Heart right ventricle (tissue), 16 donors: ENCODE results near the gene DDX4. TPM values are rescaled to one million over a fixed set of nuclear protein-coding genes. Genes with fewer than 3 reads are reported as not detected.

Experiments
- ATAC-seq, 8 donors: fragments of 200-7000 bp; cut with Tn5 transposase; one replicate each; pipeline ENCODE4 v1.9.1; 2020; ENCODE audit warnings: mild to moderate bottlenecking in 8 of 8, moderate library complexity in 8 of 8, moderate number of reproducible peaks in 1 of 8
- DNase-seq, 2 donors: peaks; one replicate each; pipeline ENCODE4 v3.0.0-alpha.2; 2020
- H3K27ac ChIP-seq, 10 donors: fragments of 200-600 bp; sonication (generic) in 2 of 10; one replicate each; pipeline versions ENCODE4 v1.5.0 to v1.8.0; 2020 to 2022; ENCODE audit warnings: mild to moderate bottlenecking in 3 of 10
- H3K27me3 ChIP-seq, 7 donors: fragments of 200-600 bp; one replicate each; pipeline ENCODE4 v1.8.0; 2021 to 2022; ENCODE audit warnings: mild to moderate bottlenecking in 2 of 7
- H3K36me3 ChIP-seq, 9 donors: fragments of 200-600 bp; sonication (generic) in 1 of 9; one replicate each; pipeline versions ENCODE4 v1.5.0 to v1.8.0; 2020 to 2022; ENCODE audit warnings: mild to moderate bottlenecking in 2 of 9
- H3K4me1 ChIP-seq, 9 donors: fragments of 200-600 bp; sonication (generic) in 1 of 9; one replicate each; pipeline versions ENCODE4 v1.5.0 to v1.8.0; 2020 to 2022; ENCODE audit warnings: mild to moderate bottlenecking in 4 of 9
- H3K4me3 ChIP-seq, 10 donors: fragments of 200-600 bp; sonication (generic) in 2 of 10; one replicate each; pipeline versions ENCODE4 v1.5.0 to v1.8.0; 2020 to 2022; ENCODE audit warnings: mild to moderate bottlenecking in 7 of 10, moderate library complexity in 2 of 10
- H3K9me3 ChIP-seq, 11 donors: fragments of 200-600 bp in 10 of 11; sonication (generic) in 2 of 11; one replicate each; pipeline versions ENCODE4 v1.5.0 to v1.8.0; 2013 to 2022; ENCODE audit warnings: mild to moderate bottlenecking in 2 of 11, control low read depth in 1 of 11, moderate library complexity in 1 of 11
- WGBS, 2 donors: extraction: QIAGEN DNeasy Blood & Tissue Kit; methylation state at CpG; one replicate each; pipeline ENCODE4 v1.1.7; 2013; ENCODE audit warnings: inconsistent platforms in 1 of 2; 5-methylcytosine and 5-hydroxymethylcytosine counted together
- intact Hi-C, 10 donors: fragments of 100-400 bp; cut with DNase I; formaldehyde crosslinking; loops; one replicate each; pipeline versions ENCODE4 v1.11.1 to v1.14.2; 2022
- polyA plus RNA-seq, 2 donors: library from polyadenylated mRNA; stranded (reverse); fragments of 200-250 nt; gene quantifications; one replicate each; pipeline ENCODE4 v1.2.3, GENCODE V29; 2013
- total RNA-seq, 10 donors: library from RNA; stranded (reverse); fragmentation: NEBNext Ultra II Directional in 3 of 10; extraction: Animal tissue kit (Norgen Biotek cat#: 25700) in 3 of 10; gene quantifications; one replicate each; pipeline versions ENCODE4 v1.2.1 to v1.2.4, GENCODE V29; 2021 to 2023
- TF ChIP-seq, protein P1 (sequence below), 9 donors: fragments of 200-600 bp; sonication (generic) in 2 of 9; IDR thresholded peaks; one replicate each; pipeline versions ENCODE4 v1.5.0 to v1.8.0; 2021 to 2022; ENCODE audit warnings: antibody characterized with exemption in 9 of 9, mild to moderate bottlenecking in 5 of 9, moderate library complexity in 1 of 9
- donor health status: Arrhythmogenic right ventricular cardiomyopathy.
- donor health status: ischemic (EF 13 %, LVEDD 7.1; RV severe dilation, severe dysfunction).
- donor health status: healthy with polysubstance abuse.
- donor health status: DM: no; HTN: yes; CAD: no.
- donor health status: DM: no; HTN: no; CAD: no.
- donor health status: ischemic (EF 25% LVEDD 6.9; RV normal size, moderate dysfunction).
- donor health status: ischemic (EF 25% LVEDD 5.7; RV mildly dilated, moderate dysfunction).
- donor health status: healthy.
- donor health status: DM: yes; HTN: yes; CAD: no.
- donor health status: Ischemic cardiomyopathy.
- donor health status: ischemic (EF 35%, LVEDD 5.7; RV mildly dilated, moderate dysfunction).
- donor health status: nonischemic (EF 11% LVEDD 7.7; RV severe dilation, severe dysfunction).
- donor health status: DM: yes; HTN: yes; CAD: no.
- donor health status: PGD.
- donor health status: ischemic (EF 29% LVEDD 5.4; RV normal size, mild dysfunction).
- donor health status: nonischemic (EF 23%, LVEDD 6.1; RV moderate dilation, normal function).

The DDX4 gene
- total and polyA plus RNA-seq, 12 donors, result not detected

GRCh38 chr5:55747778-55748318 lies 10.0 kb downstream of the DDX4 start:
- TF ChIP-seq, protein P1, sequence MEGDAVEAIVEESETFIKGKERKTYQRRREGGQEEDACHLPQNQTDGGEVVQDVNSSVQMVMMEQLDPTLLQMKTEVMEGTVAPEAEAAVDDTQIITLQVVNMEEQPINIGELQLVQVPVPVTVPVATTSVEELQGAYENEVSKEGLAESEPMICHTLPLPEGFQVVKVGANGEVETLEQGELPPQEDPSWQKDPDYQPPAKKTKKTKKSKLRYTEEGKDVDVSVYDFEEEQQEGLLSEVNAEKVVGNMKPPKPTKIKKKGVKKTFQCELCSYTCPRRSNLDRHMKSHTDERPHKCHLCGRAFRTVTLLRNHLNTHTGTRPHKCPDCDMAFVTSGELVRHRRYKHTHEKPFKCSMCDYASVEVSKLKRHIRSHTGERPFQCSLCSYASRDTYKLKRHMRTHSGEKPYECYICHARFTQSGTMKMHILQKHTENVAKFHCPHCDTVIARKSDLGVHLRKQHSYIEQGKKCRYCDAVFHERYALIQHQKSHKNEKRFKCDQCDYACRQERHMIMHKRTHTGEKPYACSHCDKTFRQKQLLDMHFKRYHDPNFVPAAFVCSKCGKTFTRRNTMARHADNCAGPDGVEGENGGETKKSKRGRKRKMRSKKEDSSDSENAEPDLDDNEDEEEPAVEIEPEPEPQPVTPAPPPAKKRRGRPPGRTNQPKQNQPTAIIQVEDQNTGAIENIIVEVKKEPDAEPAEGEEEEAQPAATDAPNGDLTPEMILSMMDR (IDR thresholded peaks at IDR 0.05), result no peak
- no peak overlapping the region for H3K27ac ChIP-seq
- ATAC-seq (no peak), DNase-seq (no peak)
- intact Hi-C loops, result no loop called here
- no peak overlapping the region for H3K4me3 ChIP-seq
- 67 to 85% methylated on average over 2 of the region's 2 CpGs for WGBS, 2 donors
- no peaks in the 10 kb centered on the region for H3K36me3 ChIP-seq
- H3K27me3 ChIP-seq, result no peaks in the 10 kb centered on the region
- H3K9me3 ChIP-seq, result no peaks in the 10 kb centered on the region
- H3K4me1 ChIP-seq, result no peaks in the 10 kb centered on the region

DNA sequence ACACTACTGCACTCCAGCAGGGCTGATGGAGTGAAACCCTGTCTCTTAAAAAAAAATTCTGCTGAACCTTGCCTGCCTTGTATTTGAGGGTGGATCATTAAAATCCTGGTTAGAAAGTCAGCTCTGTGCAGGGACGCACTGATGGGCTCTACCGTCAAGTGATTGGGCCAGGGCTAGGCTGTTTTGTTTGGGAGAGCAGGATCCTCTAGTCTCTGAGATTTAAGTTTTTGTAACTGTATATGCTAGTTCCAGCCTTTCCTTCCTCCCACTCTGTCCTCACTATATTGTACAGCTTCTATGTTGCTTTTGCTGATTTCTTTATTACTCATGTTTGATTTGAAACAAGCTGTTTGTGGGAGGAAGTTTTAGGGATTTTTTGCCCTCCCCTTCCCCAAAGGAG lies 11.5 kb downstream of the DDX4 start:
- Histone ChIP-seq H3K27me3 (no peaks in the 10 kb centered on the region), H3K9me3 (no peaks in the 10 kb centered on the region), H3K4me3 (no peak overlapping the region), H3K36me3 (no peaks in the 10 kb centered on the region), H3K4me1 (no peaks in the 10 kb centered on the region), H3K27ac (no peak overlapping the region)
- DNase-seq (no peak), ATAC-seq (no peak)
- TF ChIP-seq, protein P1 (IDR thresholded peaks at IDR 0.05), result no peak
- WGBS, 2 donors, result 81 to 84% methylated on average over 2 of the region's 2 CpGs
- intact Hi-C loops, result no loop called here

- Histone ChIP-seq H3K9me3 (no peaks in the 10 kb centered on the region), H3K27me3 (no peaks in the 10 kb centered on the region), H3K27ac (no peak overlapping the region), H3K4me3 (no peak overlapping the region), H3K4me1 (no peaks in the 10 kb centered on the region), H3K36me3 (no peaks in the 10 kb centered on the region)
- TF ChIP-seq, protein P1 (IDR thresholded peaks at IDR 0.05), result no peak
- DNase-seq, result no peak
- ATAC-seq, result no peak
- WGBS, 2 donors, result 60 to 63% methylated on average over 3 of the region's 3 CpGs
- intact Hi-C loops, result no loop called here
These were observed 12.2 kb downstream of the DDX4 start for GRCh38 chr5:55750063-55750462.

DNA sequence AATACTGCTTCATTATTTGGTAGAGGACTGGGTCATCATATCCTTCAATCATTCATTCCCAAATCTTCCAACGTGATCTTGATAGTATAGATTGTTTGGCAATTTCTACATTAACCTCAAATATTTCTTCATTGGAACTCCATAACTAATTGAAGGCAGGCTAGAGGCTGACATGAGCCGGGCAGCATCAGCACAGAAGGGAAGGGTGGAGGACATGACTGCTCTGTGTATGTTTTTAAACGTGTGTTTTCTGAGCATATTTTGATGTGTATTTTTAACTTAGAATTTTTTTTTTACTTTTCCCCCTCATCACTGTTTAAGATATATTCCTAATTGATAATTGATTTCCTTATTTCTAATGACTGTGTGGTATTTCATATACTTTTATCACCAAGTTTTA lies 12.6 kb downstream of the DDX4 start:
- Histone ChIP-seq H3K27ac (no peak overlapping the region), H3K36me3 (no peaks in the 10 kb centered on the region), H3K4me1 (no peaks in the 10 kb centered on the region), H3K4me3 (no peak overlapping the region), H3K27me3 (no peaks in the 10 kb centered on the region), H3K9me3 (no peaks in the 10 kb centered on the region)
- ATAC-seq (no peak), DNase-seq (no peak)
- TF ChIP-seq, protein P1 (IDR thresholded peaks at IDR 0.05), result no peak
- intact Hi-C loops, result no loop called here
- 83 to 84% methylated on average over 3 of the region's 3 CpGs for WGBS, 2 donors
